Mesothelial cell of epicardium (in vitro differentiated cells): ENCODE measurements around the gene WNK2. TPM values are rescaled to one million over a fixed set of nuclear protein-coding genes. Genes with fewer than 3 reads are reported as not detected.

Experiments used
- DNase-seq, 2 experiments: peaks; one replicate each; pipeline ENCODE4 v3.0.0; 2021; ENCODE audit warnings: low spot score in 2 of 2; ENCODE audit not compliant: unreplicated experiment in 2 of 2
- H3K27ac Mint-ChIP-seq: 2 replicates; pipeline ENCODE4 v1.8.0; 2021; ENCODE audit warnings: mixed read lengths
- H3K27me3 Mint-ChIP-seq: 2 replicates; pipeline ENCODE4 v1.8.0; 2021; ENCODE audit warnings: low read depth, mixed read lengths
- H3K36me3 Mint-ChIP-seq: 2 replicates; pipeline ENCODE4 v1.8.0; 2021; ENCODE audit warnings: mixed read lengths
- H3K4me1 Mint-ChIP-seq: 2 replicates; pipeline ENCODE4 v1.8.0; 2021; ENCODE audit warnings: mixed read lengths
- H3K4me3 Mint-ChIP-seq: 2 replicates; pipeline ENCODE4 v1.8.0; 2021; ENCODE audit warnings: mild to moderate bottlenecking, moderate library complexity, mixed read lengths
- H3K9me3 Mint-ChIP-seq: 2 replicates; pipeline ENCODE4 v1.8.0; 2021; ENCODE audit warnings: mixed read lengths
- CTCF ChIP-seq: fragments of 200-600 bp; sonication (generic); IDR thresholded peaks from one replicate; pipeline ENCODE4 v1.5.0; 2021; ENCODE audit warnings: antibody characterized with exemption; ENCODE audit not compliant: unreplicated experiment
- total RNA-seq: library from RNA; stranded (reverse); gene quantifications from 3 replicates; pipeline ENCODE4 v1.2.1, GENCODE V29; 2021

WNK2 gene
- total RNA-seq, 1 donor from 2014 or later = 66.0 TPM

- H3K9me3 Mint-ChIP-seq = no peaks in the 10 kb centered on the region
- no peaks in the 10 kb centered on the region for H3K36me3 Mint-ChIP-seq
- peak in 1 of 2 experiments; percentile 15 for DNase-seq
- H3K27me3 Mint-ChIP-seq = no peaks in the 10 kb centered on the region
- TF ChIP-seq CTCF = no peak
- no peaks in the 10 kb centered on the region for H3K4me1 Mint-ChIP-seq
- H3K4me3 Mint-ChIP-seq = no peak overlapping the region
- no peak overlapping the region for H3K27ac Mint-ChIP-seq
Observed at GRCh38 chr9:93252781-93253530, 69.0 kb downstream of the WNK2 start.

GRCh38 chr9:93253633-93254032, 69.7 kb downstream of the WNK2 start:
- Mint-ChIP-seq H3K4me1 (no peaks in the 10 kb centered on the region), H3K36me3 (no peaks in the 10 kb centered on the region), H3K9me3 (no peaks in the 10 kb centered on the region), H3K4me3 (no peak overlapping the region), H3K27ac (no peak overlapping the region), H3K27me3 (no peaks in the 10 kb centered on the region)
- TF ChIP-seq CTCF = no peak
- DNase-seq = no peak

GRCh38 chr9:93254061-93254481, 70.1 kb downstream of the WNK2 start:
- H3K9me3 Mint-ChIP-seq = no peaks in the 10 kb centered on the region
- H3K36me3 Mint-ChIP-seq = no peaks in the 10 kb centered on the region
- DNase-seq = no peak
- no peak overlapping the region for H3K27ac Mint-ChIP-seq
- no peak overlapping the region for H3K4me3 Mint-ChIP-seq
- H3K4me1 Mint-ChIP-seq = no peaks in the 10 kb centered on the region
- TF ChIP-seq CTCF = no peak
- no peaks in the 10 kb centered on the region for H3K27me3 Mint-ChIP-seq

- Mint-ChIP-seq H3K36me3 (no peaks in the 10 kb centered on the region), H3K27me3 (no peaks in the 10 kb centered on the region), H3K27ac (no peak overlapping the region), H3K4me3 (no peak overlapping the region), H3K9me3 (no peaks in the 10 kb centered on the region), H3K4me1 (no peaks in the 10 kb centered on the region)
- TF ChIP-seq CTCF = no peak
- DNase-seq = no peak
Observed at GRCh38 chr9:93254806-93255493, 71.0 kb downstream of the WNK2 start.

GRCh38 chr9:93255494-93255867, 71.5 kb downstream of the WNK2 start:
- no peak overlapping the region for H3K27ac Mint-ChIP-seq
- H3K9me3 Mint-ChIP-seq = no peaks in the 10 kb centered on the region
- H3K36me3 Mint-ChIP-seq = no peaks in the 10 kb centered on the region
- no peaks in the 10 kb centered on the region for H3K4me1 Mint-ChIP-seq
- TF ChIP-seq CTCF = no peak
- no peak for DNase-seq
- H3K4me3 Mint-ChIP-seq = no peak overlapping the region
- H3K27me3 Mint-ChIP-seq = no peaks in the 10 kb centered on the region
